Measurements from ENCODE around the gene NDUFS2.

The NDUFS2 gene

GRCh38 chr1:161196111-161196510 is 6.1 kb upstream of the NDUFS2 start:
- TF ChIP-seq, protein P1, sequence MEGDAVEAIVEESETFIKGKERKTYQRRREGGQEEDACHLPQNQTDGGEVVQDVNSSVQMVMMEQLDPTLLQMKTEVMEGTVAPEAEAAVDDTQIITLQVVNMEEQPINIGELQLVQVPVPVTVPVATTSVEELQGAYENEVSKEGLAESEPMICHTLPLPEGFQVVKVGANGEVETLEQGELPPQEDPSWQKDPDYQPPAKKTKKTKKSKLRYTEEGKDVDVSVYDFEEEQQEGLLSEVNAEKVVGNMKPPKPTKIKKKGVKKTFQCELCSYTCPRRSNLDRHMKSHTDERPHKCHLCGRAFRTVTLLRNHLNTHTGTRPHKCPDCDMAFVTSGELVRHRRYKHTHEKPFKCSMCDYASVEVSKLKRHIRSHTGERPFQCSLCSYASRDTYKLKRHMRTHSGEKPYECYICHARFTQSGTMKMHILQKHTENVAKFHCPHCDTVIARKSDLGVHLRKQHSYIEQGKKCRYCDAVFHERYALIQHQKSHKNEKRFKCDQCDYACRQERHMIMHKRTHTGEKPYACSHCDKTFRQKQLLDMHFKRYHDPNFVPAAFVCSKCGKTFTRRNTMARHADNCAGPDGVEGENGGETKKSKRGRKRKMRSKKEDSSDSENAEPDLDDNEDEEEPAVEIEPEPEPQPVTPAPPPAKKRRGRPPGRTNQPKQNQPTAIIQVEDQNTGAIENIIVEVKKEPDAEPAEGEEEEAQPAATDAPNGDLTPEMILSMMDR (IDR thresholded peaks at IDR 0.05; ENCODE audit: low read depth, low read length): no peak
- DNase-seq (ENCODE audit: extremely low read depth, low read depth): no peak

- TF ChIP-seq, protein P1 (IDR thresholded peaks at IDR 0.05; ENCODE audit: low read depth, low read length): no peak
- peak; percentile 78 for DNase-seq (ENCODE audit: extremely low read depth, low read depth)
Observed at GRCh38 chr1:161196521-161197451, 5.4 kb upstream of the NDUFS2 start.

- DNase-seq (ENCODE audit: extremely low read depth, low read depth): no peak
- TF ChIP-seq, protein P1 (IDR thresholded peaks at IDR 0.05; ENCODE audit: low read depth, low read length): no peak
Observed at GRCh38 chr1:161197560-161198193, 4.5 kb upstream of the NDUFS2 start.

- DNase-seq (ENCODE audit: extremely low read depth, low read depth): no peak
- TF ChIP-seq, protein P1 (IDR thresholded peaks at IDR 0.05; ENCODE audit: low read depth, low read length): peak; percentile 13
Observed at GRCh38 chr1:161198194-161198896, 3.8 kb upstream of the NDUFS2 start.

GRCh38 chr1:161198897-161199431 is 3.2 kb upstream of the NDUFS2 start, which contains the start of gene ADAMTS4:
Gene ADAMTS4, minus strand, starts transcription at chr1:161199054. Its CDS starts 427 bp downstream, at chr1:161198627.
- DNase-seq (ENCODE audit: extremely low read depth, low read depth): peak; percentile 67
- TF ChIP-seq, protein P1 (IDR thresholded peaks at IDR 0.05; ENCODE audit: low read depth, low read length): no peak

GRCh38 chr1:161199506-161200139 is 2.5 kb upstream of the NDUFS2 start:
- TF ChIP-seq, protein P1 (IDR thresholded peaks at IDR 0.05; ENCODE audit: low read depth, low read length): no peak
- DNase-seq (ENCODE audit: extremely low read depth, low read depth): no peak
